Fibroblast of lung (primary cell): Measurements from ENCODE around the gene MYL11. TPM values are rescaled to one million over a fixed set of nuclear protein-coding genes. Genes with fewer than 3 reads are reported as not detected.

Source experiments
- DNase-seq, 2 donors: peaks; one replicate each; pipeline versions ENCODE4 v3.0.0 to v3.0.0-alpha.2; 2010; ENCODE audit warnings: low read depth in 2 of 2
- H2AFZ ChIP-seq: 2 replicates; pipeline ENCODE4 v1.5.1; 2012; ENCODE audit warnings: low read length, control low read depth, inconsistent platforms
- H3K27ac ChIP-seq: 2 replicates; pipeline ENCODE4 v1.5.1; 2011; ENCODE audit warnings: low read length, control low read depth; ENCODE audit not compliant: insufficient read depth
- H3K27me3 ChIP-seq: 2 replicates; pipeline ENCODE4 v1.5.1; 2011; ENCODE audit warnings: mild to moderate bottlenecking, low read length; ENCODE audit not compliant: control insufficient read depth, insufficient read depth
- H3K36me3 ChIP-seq: 2 replicates; pipeline ENCODE4 v1.5.1; 2011; ENCODE audit warnings: low read length; ENCODE audit not compliant: control insufficient read depth, insufficient read depth
- H3K4me1 ChIP-seq: 2 replicates; pipeline ENCODE4 v1.5.1; 2011; ENCODE audit warnings: low read length; ENCODE audit not compliant: control insufficient read depth, insufficient read depth; ENCODE audit errors: extremely low read depth
- H3K4me2 ChIP-seq: 2 replicates; pipeline ENCODE4 v1.5.1; 2011; ENCODE audit warnings: low read length, control low read depth; ENCODE audit not compliant: insufficient read depth; ENCODE audit errors: extremely low read depth
- H3K4me3 ChIP-seq, 4 experiments: fragments of 200-600 bp in 1 of 4; sonication (generic) in 1 of 4; replicated peaks in 1 of 4; 2 replicates each; pipeline ENCODE4 v1.5.1; 2011 to 2016; ENCODE audit warnings: low read length in 4 of 4, low read depth in 3 of 4, mild to moderate bottlenecking in 3 of 4, control low read depth in 2 of 4, inconsistent platforms in 1 of 4, mixed read lengths in 1 of 4; ENCODE audit not compliant: insufficient read depth in 1 of 4; ENCODE audit errors: control extremely low read depth in 1 of 4
- H3K79me2 ChIP-seq: 2 replicates; pipeline ENCODE4 v1.5.1; 2012; ENCODE audit warnings: mild to moderate bottlenecking, low read length, inconsistent platforms; ENCODE audit not compliant: control insufficient read depth, insufficient read depth
- H3K9ac ChIP-seq: 2 replicates; pipeline ENCODE4 v1.5.1; 2011; ENCODE audit warnings: mild to moderate bottlenecking, low read length, control low read depth; ENCODE audit not compliant: insufficient read depth
- H3K9me3 ChIP-seq: 2 replicates; pipeline ENCODE4 v1.5.1; 2012; ENCODE audit warnings: low read depth, low read length; ENCODE audit not compliant: control insufficient read depth, insufficient read depth
- H4K20me1 ChIP-seq: 2 replicates; pipeline ENCODE4 v1.5.1; 2011; ENCODE audit warnings: low read length; ENCODE audit not compliant: control insufficient read depth, insufficient read depth; ENCODE audit errors: extremely low read depth
- CTCF ChIP-seq, 2 donors: IDR thresholded peaks in 1 of 2; conservative IDR thresholded peaks in 1 of 2; 1 replicate in 1 of 2; 2 replicates in 1 of 2; pipeline ENCODE4 v1.5.1; 2011 to 2012; ENCODE audit warnings: low read length in 2 of 2, control low read depth in 1 of 2, inconsistent platforms in 1 of 2, low read depth in 1 of 2, mild to moderate bottlenecking in 1 of 2
- EZH2 ChIP-seq: IDR thresholded peaks from 2 replicates; pipeline ENCODE4 v1.5.1; 2012; ENCODE audit warnings: low read length, control low read depth, mild to moderate bottlenecking; ENCODE audit errors: missing control alignments
- polyA plus RNA-seq, 2 donors: library from polyadenylated mRNA; depleted of rRNA in 1 of 2; stranded (reverse) in 1 of 2; unstranded in 1 of 2; fragments of >200 nt; gene quantifications; 2 replicates each; pipeline ENCODE4 v1.2.1, GENCODE V29; 2011 to 2012; ENCODE audit warnings: missing spikeins in 1 of 2
- total RNA-seq: library from RNA; depleted of rRNA; stranded (reverse); fragments of >200 nt; gene quantifications from 2 replicates; pipeline ENCODE4 v1.2.1, GENCODE V29; 2014

MYL11 gene
- total and polyA plus RNA-seq, 2 donors (not counting 1 experiment from before 2014, with no cell fraction given) = 0.45 TPM; not detected in 1

- Histone ChIP-seq H2AFZ (no peak overlapping the region), H3K4me2 (no peak overlapping the region), H3K79me2 (peaks cover 3% of the 10 kb centered on the region), H4K20me1 (no peaks in the 10 kb centered on the region), H3K4me1 (peaks cover 13% of the 10 kb centered on the region), H3K9ac (no peak overlapping the region), H3K9me3 (no peaks in the 10 kb centered on the region), H3K27me3 (no peaks in the 10 kb centered on the region), H3K4me3 (no peak overlapping the region), H3K36me3 (peaks cover 18% of the 10 kb centered on the region), H3K27ac (no peak overlapping the region)
- no peak for DNase-seq
- TF ChIP-seq CTCF (conservative IDR thresholded peaks at IDR 0.05 in 1 of 2, IDR thresholded peaks at IDR 0.05 in 1 of 2; ENCODE audit: low read depth in 1 of 2, low read length in 2 of 2) (no peak), EZH2 (no peak)
These were observed 26.5 kb upstream of the MYL11 start for GRCh38 chr16:30348113-30348512.

GRCh38 chr16:30348929-30349328 is 25.7 kb upstream of the MYL11 start:
- H3K4me3 ChIP-seq = no peak overlapping the region
- H3K79me2 ChIP-seq = peaks cover 10% of the 10 kb centered on the region
- no peak overlapping the region for H3K27ac ChIP-seq
- no peak for DNase-seq
- TF ChIP-seq EZH2 (no peak), CTCF (conservative IDR thresholded peaks at IDR 0.05 in 1 of 2, IDR thresholded peaks at IDR 0.05 in 1 of 2; ENCODE audit: low read depth in 1 of 2, low read length in 2 of 2) (no peak)
- H3K9ac ChIP-seq = no peak overlapping the region
- no peaks in the 10 kb centered on the region for H4K20me1 ChIP-seq
- H2AFZ ChIP-seq = no peak overlapping the region
- H3K27me3 ChIP-seq = no peaks in the 10 kb centered on the region
- H3K4me1 ChIP-seq = peaks cover 17% of the 10 kb centered on the region
- H3K4me2 ChIP-seq = no peak overlapping the region
- H3K36me3 ChIP-seq = peaks cover 23% of the 10 kb centered on the region
- H3K9me3 ChIP-seq = no peaks in the 10 kb centered on the region

GRCh38 chr16:30349675-30350074 is 24.9 kb upstream of the MYL11 start:
- Histone ChIP-seq H3K9ac (no peak overlapping the region), H3K4me3 (no peak overlapping the region), H2AFZ (no peak overlapping the region), H3K4me2 (no peak overlapping the region), H3K27me3 (no peaks in the 10 kb centered on the region), H3K36me3 (peaks cover 23% of the 10 kb centered on the region), H3K79me2 (peaks cover 18% of the 10 kb centered on the region), H4K20me1 (no peaks in the 10 kb centered on the region), H3K4me1 (peaks cover 20% of the 10 kb centered on the region), H3K9me3 (no peaks in the 10 kb centered on the region), H3K27ac (no peak overlapping the region)
- TF ChIP-seq CTCF (conservative IDR thresholded peaks at IDR 0.05 in 1 of 2, IDR thresholded peaks at IDR 0.05 in 1 of 2; ENCODE audit: low read depth in 1 of 2, low read length in 2 of 2) (no peak), EZH2 (no peak)
- DNase-seq = no peak
